HG03039 (cell line): ENCODE data around the gene CISD3.

Source experiments
- ATAC-seq: cut with Tn5 transposase; IDR thresholded peaks from one replicate; pipeline ENCODE4 v1.9.1; 2021; ENCODE audit warnings: mild to moderate bottlenecking, moderate library complexity; ENCODE audit not compliant: unreplicated experiment

Gene CISD3

DNA sequence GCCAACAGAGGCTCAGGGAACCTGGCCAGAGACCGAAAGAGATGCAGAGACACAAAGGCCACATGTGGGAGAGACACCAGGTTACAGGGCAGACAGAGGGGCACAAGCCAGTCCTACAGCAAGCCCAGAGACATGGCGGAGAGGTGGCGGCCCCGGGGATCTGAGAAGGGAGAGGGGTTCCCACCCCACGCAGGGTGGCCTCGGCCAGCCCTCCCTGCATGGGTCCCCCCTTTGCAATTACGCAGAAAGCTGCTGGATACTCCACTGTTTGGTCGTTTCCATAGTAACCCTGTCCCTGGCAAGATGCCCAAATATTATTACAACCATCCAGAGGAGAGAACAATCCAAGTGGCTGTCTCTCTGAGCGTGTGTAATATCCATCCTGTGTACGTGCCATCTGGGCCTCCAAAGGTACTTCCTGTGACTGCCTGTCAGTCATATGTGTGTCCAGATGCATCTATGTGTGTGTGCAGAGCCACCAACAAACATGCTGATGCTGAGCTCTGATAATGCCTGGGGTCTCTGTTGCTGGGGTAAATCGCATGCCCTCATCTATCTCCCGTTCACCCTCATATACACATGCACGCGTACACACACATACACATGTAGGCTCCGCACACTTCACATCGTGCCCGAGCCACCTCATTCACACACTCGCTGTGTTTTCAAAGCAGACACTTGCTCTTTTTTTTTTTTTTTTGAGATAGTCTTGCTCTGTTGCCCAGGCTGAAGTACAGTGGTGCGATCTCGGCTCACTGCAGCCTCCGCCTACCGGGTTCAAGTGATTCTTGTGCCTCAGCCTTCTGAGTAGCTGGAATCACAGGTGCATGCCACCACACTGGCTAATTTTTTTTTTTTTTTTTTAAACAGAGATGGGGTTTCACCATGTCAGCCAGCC lies 12.5 kb downstream of the CISD3 start:
- ATAC-seq: no peak

DNA sequence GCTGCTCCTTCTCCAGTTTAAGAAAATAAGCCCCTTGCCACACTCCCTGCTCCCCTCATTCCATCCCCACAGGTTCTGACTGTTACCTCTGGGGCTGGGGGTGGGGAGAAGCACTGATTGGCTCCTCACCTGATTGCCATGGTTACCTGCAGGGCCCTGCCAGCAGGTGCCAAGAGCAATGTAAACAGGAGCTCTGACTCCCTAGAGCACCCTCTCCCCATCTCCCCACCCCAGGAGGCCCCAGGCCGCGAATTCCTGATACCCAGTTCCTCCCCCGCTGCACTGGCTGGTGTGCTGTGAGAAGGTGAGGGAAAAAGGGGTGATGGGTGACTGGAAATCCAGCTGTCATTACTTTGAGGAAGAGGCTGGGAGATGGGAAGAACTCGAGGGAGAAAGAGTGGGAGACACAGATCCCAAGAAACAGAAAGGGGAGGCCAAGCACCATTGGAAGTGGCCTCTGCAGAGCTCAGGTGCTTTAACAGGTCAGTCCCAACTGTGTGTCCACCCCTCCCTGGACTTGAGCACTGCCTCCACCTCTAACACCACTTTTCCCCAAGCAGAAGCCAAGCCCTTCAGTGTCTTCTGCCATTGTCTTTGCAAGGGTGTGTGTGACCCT lies 13.5 kb downstream of the CISD3 start:
- ATAC-seq: no peak

DNA sequence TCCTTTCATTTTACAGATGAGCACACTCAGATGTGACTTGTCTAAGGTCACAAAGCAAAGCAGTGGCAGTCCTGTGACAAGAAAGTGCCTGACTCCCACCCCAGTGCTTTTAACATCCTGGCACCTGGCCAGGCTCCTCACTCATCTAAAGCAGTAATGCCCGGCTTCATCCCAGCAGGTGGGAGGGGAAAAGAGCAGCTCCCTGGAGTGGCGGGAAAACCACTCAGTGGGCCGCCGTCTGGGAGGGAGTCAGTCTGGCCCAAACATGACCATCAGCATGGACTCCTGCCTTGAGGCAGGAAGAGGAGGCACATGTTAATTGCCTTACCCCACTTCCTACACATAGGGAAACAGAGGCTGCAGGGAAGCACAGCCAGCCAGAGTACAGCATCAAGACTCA lies 15.4 kb downstream of the CISD3 start:
- ATAC-seq: no peak

DNA sequence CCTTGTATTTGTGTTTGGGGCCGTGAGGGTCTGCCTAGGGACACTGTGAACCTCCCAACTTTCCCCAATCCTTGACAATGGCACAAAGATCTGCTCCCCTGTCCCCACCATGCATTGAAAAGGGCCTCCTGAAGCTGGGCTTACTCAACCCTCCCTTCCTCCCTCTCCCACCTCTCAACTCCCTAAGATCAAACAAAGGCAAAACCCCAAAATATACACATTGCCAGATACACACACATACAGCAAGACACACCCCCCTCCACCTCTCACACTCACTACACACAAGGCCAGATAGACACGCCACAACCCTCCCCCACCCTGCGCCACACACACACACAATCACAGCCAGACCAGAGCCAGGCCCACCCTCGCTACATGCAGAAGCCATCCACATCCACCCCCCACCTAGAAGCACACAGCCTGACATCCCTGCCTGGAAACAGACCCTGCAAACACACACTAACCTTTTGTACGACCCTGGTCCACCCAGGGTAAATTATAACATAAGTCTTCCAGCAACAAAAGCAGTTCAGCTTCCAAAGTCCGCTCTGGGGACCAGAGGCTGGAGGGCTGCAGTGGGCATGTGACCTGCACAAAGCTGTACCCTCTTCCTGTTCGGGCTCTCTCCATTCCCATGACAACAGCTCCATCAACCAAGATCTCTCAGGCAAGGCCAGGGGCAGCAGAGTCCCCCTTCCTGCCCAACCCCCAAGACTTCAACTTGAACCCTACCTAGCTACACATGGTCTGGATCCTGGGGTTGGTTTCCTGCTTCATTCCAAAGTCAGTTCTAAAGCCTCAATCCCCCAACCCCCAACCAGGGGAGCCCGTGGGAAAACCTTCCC lies 16.1 kb downstream of the CISD3 start:
- ATAC-seq: no peak

DNA sequence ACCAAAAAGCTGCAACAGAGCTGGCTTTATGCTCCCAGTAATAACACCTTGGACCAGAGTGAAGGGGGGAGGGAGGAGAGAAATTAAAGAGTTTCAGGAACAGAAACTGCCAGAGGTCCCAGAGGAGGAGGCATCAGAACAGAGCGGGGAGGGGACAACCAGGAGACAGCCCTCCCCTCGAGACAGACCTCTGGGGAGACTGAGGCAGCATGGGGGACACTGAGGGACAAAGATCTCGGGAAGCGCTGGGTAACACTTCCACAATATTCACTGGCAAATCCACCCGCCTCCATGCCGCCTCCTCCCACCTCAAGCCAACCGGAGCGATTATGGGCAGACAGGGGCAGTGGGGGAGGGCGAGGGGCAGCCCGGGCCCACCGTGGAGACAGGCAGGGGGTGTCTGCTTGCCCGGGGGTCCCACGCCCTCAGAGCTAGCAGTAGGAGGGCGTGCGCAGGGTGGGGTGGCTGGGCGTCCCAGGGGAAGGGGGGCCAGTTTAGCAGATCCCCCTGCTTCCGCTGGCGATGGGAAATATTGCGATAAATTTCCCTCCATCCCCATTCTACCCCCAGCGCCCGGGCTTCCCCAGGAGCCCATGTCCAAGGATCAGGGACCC lies 16.8 kb downstream of the CISD3 start:
- ATAC-seq: no peak

DNA sequence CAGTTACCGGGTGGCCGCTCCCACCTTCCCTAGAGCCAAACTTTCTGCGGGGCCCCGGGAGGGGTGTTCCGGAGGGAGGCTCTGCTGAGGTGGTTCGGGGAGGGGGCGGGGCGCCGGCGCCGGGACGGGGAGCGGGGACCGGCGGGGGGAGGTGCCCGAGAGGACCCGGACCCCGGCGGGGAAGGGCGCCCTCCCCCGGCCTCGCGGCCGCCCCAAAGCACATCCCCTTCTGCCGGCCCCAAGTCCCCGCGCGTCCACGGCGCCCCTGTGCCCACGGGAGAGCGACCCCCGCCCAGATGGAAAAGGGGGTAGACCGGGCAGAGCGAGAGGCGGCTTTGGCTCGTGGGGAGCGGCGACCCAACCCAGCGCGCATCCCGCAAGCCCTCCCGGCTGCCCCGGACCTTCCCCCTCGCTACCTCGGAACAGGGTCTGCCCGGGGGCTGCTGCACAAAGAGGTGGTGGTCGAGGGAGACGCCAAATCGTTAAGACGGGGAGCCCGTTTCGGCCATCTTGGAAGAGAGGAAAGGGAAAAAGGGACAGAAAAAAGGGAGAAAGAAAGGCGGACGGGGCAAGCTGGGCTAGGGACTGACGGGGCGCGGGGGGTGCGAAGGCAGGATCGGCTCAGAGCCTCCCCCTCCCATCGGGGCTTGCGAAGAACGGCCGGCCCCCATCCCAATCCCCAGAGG lies 17.5 kb downstream of the CISD3 start:
- ATAC-seq: no peak

DNA sequence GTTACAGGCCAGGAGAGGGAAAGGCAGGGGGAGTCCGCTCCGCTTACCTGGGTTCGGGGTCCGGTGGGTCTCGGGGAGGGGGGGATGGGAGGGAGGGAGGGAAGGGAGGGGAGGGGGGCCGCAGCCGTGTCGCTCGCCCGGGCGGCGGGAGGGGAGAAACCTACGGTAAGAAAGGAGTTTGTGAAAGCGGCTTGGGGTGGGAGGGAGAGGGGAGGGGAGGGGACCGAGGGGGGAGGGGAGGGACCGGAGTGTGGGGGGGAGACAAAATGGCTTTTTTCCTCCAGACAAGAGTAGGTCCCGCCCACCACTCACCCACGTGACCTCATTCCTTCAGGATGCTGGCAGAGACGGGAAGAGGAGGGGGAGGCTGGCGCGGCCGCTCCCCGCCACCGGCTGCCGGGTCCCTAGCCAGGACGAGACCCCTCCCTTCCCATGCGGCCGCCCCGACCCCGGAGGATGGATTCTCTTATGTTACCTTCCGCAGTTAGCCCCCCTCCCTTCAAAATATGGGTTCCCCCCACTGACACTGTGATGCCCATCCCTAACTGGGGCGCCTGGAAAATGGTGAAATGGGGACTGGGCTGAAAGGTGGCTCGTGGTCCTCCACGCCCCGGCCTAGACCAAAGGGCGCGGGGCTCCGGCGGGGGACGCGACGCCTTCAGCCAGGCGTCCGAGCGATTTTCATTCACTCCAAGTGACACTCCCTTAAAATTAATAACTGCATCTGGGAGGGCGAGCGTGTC lies 18.2 kb downstream of the CISD3 start, which contains the start of gene PCGF2:
PCGF2 (minus strand) TSS at position 188 of the 743 bp plus-strand sequence. CDS start 7,934 bp downstream, outside the sequence.
- no peak for ATAC-seq

DNA sequence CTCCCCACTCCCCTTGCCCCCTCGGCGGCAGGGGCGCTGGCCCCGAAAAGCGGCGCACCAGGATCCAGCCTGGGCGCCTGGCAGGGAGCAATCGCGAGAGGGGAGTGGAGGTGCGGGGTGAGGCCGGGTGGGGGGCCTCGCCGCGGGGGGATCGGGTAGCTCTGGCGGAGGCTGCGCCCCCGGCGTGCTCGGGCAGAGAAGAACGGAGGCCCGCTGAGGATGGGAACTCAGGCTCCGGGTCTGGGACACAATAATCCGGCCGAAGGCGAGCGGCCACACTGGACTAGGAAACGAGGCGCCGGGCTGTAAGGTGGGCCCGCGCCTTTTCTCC lies 18.7 kb downstream of the CISD3 start:
- no peak for ATAC-seq

DNA sequence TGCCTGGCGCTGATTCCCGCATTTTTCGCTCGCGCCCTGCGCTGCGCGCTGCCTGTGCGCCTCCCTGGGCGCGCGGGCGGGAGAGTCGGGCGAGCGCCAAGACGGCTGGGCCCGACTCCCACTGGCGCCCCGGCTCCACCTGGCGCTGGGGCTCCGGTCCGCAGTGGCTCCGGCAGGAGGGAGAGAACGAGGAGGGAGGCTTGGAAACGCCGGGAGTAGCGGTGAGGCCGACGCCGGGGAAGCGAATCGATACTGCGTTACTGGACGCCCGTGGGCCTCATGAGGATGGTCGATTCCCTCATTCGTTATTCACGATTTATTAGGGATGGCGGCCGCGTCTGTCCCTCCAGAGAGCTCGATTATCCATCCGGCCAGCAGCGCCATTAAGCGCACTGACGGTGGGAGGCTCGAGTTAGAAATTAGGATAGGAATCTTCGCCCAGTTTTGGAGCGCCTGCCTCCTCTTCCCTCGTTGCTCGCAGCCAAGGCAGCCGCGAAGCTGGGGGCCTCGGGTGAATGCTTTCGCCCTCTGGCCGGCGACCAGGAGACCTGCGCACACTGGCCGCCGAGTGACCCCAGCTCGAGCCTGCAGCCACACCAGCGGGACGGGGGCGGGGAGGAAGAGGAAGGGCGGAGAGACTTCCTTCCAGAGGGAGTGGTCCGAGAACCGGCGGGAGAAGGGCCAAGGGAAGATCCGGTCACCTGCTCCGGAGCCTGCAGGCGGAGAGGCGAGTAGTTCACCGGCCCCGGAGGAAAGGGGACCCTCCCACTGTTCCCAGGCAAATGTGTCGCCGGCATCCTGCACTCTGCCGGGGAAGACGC lies 19.3 kb downstream of the CISD3 start:
- no peak for ATAC-seq

DNA sequence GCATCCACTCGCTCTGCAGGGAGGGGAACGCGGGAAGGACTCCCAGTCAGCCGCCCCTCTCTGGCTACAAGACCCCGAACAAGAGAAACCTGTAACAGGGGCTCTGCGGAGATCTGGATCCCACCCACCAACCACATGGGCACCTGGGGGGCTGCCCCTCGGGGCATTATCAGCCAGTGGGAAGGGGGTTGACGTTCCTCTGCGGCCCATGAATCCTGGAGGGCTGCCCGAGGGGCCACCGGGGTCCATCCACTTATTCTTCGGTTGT lies 19.8 kb downstream of the CISD3 start:
- no peak for ATAC-seq

DNA sequence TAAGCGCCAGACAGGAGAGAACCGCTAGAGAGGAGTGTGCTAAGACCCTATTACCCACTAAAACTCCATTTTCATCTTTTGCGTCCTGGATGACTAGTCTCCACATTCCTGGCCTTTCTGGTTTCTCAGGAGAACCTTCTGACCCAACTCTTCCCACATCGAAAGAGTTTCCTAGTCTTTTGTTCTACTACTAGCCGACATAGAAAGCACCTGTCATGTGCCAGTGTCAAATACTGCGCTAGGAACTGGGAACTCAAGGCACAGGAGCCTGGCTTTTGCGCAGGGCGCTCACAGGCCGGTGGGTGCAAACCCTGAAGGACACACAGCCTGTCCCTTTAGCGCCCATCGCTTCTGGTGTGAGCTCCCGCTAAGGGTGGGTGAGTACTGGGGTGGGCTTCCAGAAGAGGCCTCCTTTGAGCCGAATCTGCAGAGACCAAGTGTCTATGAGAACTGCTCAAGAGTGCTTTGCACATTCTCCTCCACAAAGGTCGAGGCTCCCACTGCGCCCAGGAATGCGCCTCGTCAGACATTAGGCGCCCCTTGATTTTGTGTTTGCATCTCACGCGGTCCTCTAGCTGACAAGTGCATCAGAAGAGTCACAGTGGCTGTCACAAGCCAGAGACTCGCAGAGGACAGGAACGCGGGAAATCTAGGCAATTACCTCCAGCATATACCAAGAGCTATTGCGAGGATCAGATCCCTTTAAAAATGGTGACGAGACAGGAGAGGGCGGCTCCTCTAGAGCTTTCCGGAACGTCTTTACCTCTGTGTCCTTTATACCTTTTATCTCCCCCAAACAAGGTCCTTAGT lies 20.4 kb downstream of the CISD3 start:
- ATAC-seq: no peak

DNA sequence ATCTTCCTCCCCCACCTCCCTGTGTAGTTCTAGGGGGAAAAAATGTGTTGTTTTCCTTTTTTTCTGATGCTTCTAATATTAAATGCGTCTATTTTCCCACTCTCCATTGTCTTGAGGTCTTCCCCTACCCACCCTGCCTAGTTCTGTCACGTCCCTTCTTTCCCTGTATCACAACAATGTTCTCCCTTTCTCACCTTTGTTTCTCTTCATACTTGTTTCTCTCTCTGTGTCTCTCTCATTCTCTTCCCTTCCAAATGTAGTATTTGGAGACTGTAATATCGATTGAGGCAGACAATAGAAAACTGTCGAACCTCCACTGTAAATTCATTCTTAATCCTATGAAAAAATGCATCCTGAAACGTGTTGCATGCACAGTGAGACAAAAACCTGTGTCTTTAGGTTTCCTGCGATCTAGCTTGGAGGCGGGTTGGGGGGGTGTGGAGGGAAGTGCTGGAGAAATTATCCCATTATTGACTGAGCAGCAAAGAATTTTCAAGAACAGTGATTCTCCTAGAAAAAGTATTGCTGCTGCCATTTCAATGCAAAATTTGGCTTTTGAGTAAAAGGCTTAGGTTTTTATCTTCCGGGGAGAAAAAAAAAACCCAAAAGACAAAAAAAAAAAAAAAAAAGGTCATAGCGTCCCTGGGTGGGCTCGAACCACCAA lies 21.1 kb downstream of the CISD3 start:
- no peak for ATAC-seq

DNA sequence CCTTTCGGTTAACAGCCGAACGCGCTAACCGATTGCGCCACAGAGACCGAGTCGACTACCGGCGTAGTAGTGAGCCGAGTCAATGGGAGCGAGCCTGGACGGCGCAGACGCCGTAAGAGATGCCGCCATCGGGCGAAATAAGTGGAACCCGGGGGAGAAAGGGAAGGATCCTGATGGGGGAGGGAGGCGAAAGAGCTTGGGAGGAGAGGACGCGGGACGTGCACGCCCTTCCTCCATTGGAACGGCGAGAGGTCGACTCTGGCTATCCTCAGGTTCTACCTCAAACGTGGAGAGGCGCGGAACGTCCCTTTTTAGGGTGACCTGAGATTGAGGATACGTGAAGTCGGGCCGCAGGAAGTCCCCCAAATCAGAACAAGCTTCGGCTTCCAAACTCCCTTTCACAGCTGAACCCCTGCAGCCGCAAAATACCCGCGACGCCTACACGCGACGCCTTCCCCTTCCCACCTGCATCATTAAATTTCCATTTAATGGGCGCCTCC lies 21.7 kb downstream of the CISD3 start:
- ATAC-seq: peak; percentile 31

DNA sequence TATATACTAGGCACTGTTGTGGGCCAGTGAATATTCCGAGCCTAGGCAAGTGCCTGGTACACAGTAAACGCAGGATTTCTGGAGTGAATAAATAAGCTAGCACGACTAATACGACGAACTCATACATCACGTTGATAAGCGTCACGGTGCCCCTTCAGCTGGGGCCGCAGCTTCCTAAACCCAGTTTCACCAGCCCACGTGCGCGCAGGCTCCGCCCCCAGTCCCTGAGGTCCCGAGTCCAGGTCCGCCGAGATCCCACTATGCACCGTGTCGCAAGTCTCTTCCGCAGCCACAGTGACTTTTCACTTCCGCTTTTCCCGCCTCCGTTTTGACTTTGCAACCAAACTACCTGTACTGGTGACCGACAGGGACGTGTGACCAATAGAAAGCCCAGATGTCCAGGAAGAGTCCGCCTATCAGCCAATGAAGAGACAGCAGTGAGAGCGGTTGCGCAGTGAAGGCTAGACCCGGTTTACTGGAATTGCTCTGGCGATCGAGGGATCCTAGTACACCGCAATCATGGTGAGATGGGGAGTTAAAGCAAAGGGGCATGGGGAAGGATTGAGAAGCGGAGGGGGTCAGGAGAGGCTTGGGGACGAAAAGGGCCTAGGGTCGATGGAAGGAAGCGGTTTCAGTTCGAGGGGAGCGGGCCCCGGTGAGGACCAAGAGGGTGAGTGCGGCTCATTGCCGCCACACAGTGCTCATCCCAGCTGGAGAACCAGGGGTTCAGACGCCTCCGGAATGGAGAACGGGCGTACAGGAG lies 22.3 kb downstream of the CISD3 start, which contains the start of gene PSMB3:
PSMB3 (plus strand) TSS at position 434 of the 763 bp plus-strand sequence; CDS start at position 520, 86 bp downstream.
- ATAC-seq: peak; percentile 77

DNA sequence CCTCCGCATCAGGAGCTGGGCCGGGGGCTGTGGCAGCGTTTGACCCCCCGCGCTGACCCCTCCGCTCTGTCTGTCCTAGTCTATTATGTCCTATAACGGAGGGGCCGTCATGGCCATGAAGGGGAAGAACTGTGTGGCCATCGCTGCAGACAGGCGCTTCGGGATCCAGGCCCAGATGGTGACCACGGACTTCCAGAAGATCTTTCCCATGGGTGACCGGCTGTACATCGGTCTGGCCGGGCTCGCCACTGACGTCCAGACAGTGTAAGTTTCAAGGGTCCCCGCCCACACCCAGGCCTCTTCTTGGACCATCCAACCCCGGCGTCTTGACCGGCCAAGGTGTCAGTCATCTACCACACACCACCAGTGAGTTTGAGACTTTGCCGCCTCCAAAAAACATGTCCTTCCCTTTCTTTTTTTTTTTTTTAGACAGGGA lies 22.9 kb downstream of the CISD3 start:
- no peak for ATAC-seq

DNA sequence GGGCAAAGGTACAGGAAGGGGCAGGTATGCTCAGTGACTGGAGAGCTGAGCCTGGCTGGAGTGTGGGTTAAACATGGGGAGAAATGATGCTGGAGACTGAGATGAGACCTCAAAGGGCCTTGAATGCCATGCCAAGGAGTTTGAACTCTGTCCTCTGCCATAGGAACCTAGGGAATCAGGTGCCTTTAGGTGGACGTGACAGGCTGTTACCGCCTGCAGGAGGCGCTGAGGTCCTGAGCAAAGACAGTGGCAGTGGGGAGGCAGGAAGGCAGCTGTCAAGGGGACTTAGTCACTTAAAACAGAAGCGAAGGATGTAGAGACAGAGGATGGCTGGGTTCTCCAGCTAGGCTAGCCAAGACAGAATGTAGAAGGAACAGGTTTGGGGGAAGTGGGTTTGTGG lies 31.5 kb downstream of the CISD3 start:
- ATAC-seq: no peak

DNA sequence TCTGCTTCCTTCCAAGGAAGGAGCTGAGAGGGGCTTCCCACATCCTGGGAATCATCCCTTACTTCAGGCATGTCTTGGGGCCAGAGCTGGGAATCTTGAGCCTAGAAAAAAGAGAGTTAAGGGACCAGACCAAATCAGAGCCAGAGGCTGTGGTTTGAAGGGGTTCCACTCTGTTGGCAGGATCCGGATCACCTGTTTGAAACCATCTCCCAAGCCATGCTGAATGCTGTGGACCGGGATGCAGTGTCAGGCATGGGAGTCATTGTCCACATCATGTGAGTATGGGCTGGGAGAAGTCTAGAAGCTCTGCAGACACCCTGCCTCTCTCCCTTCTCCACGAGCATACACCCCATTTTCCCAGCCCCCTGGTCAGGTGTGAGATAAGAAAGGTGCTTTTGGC lies 32.1 kb downstream of the CISD3 start:
- ATAC-seq: no peak
